Transverse colon (tissue), 4 donors: ENCODE data around the gene STAT6.
A peak's percentile ranks its signal among the peaks of the same experiment; 100 is the strongest.

Experiments
- CTCF ChIP-seq, 5 experiments: fragments of 200-600 bp in 3 of 5; fragments of 450-650 bp in 2 of 5; sonication (generic) in 3 of 5; IDR thresholded peaks; 1 replicate in 2 of 5; 2 replicates in 3 of 5; pipeline ENCODE4 v1.5.1; 2016 to 2017; ENCODE audit warnings: antibody characterized with exemption in 5 of 5, inconsistent platforms in 3 of 5, mild to moderate bottlenecking in 2 of 5, moderate library complexity in 1 of 5
- EP300 ChIP-seq: sonication (generic); formaldehyde crosslinking; IDR thresholded peaks from one replicate; pipeline ENCODE4 v1.6.1; 2017; ENCODE audit warnings: antibody characterized with exemption, low read depth
- POLR2A ChIP-seq: fragments of 450-650 bp; IDR thresholded peaks from one replicate; pipeline ENCODE4 v1.6.1; 2016; ENCODE audit warnings: antibody characterized with exemption, mild to moderate bottlenecking, moderate library complexity
- POLR2AphosphoS5 ChIP-seq, 3 donors: sonication (generic); formaldehyde crosslinking; IDR thresholded peaks; one replicate each; pipeline ENCODE4 v1.6.1; 2016; ENCODE audit warnings: antibody characterized with exemption in 3 of 3

GRCh38 chr12:57049890-57050289 lies 61.3 kb downstream of the STAT6 start, which contains the start of gene MYO1A:
- TF ChIP-seq CTCF (IDR thresholded peaks at IDR 0.05) (no peak), POLR2AphosphoS5 (IDR thresholded peaks at IDR 0.05) (peak in 2 of 3 donors; percentile 41 to 66), POLR2A (peak; percentile 62), EP300 (no peak)
